HCT116 (cell line): ENCODE data around the gene UBE2J2. TPM values are rescaled to one million over a fixed set of nuclear protein-coding genes. Genes with fewer than 3 reads are reported as not detected.

Experiments
- ATAC-seq: fragments of 200-7000 bp; cut with Tn5 transposase; 2 replicates; pipeline ENCODE4 v1.9.1; 2020; ENCODE audit warnings: mild to moderate bottlenecking, moderate library complexity
- BruUV-seq: library from RNA; stranded (reverse); fragments of 400-500 nt; replicated peaks from 2 replicates; lab custom pipeline; 2021; lab: Mats Ljungman, UMichigan
- CTCF ChIA-PET: fragments of 300-600 bp; sonication (Branson Sonifier 250); formaldehyde crosslinking; loops from one replicate; lab custom pipeline; 2021; ENCODE audit warnings: antibody characterized with exemption; lab: Charles Lee
- POLR2A ChIA-PET: fragments of 300-600, 350-600 bp; sonication (Branson Sonifier 250); formaldehyde crosslinking; loops from one replicate; lab custom pipeline; 2021; ENCODE audit warnings: antibody characterized with exemption; lab: Charles Lee
- RAD21 ChIA-PET, 2 experiments: fragments of 300-600 bp; sonication (Branson Sonifier 250); formaldehyde crosslinking; loops; one replicate each; lab custom pipeline; 2023; ENCODE audit warnings: low total read pairs in 2 of 2; ENCODE audit not compliant: uncharacterized antibody in 2 of 2, unreplicated experiment in 2 of 2, low non-redundant PET in 1 of 2; lab: Charles Lee
- DNase-seq: peaks from one replicate; pipeline ENCODE4 v3.0.0-alpha.2; 2010; ENCODE audit warnings: low read depth, low spot score
- H2AFZ ChIP-seq: fragments of 200-600 bp; shearing (Covaris generic), sonication (generic); 2 replicates; pipeline ENCODE4 v1.6.1; 2017; ENCODE audit warnings: low read depth, mixed run types, mixed read lengths, antibody characterized with exemption, low read length; ENCODE audit not compliant: poor library complexity, severe bottlenecking
- H3K27ac ChIP-seq: 2 replicates; pipeline ENCODE4 v1.5.1; 2012; ENCODE audit warnings: low read depth, low read length
- H3K27me3 ChIP-seq: fragments of 200-600 bp; sonication (generic); 2 replicates; pipeline ENCODE4 v1.6.1; 2016; ENCODE audit warnings: mixed run types, low read length, mixed read lengths; ENCODE audit not compliant: insufficient read depth
- H3K36me3 ChIP-seq, 2 experiments: fragments of 200-500 bp in 1 of 2; fragments of 200-600 bp in 1 of 2; sonication (Bioruptor generic) in 1 of 2; sonication (generic) in 1 of 2; 2 replicates each; pipeline versions ENCODE4 v1.5.1 to v1.6.1; 2014 to 2016; ENCODE audit warnings: low read length in 2 of 2, inconsistent platforms in 1 of 2, mixed read lengths in 1 of 2, mixed run types in 1 of 2; ENCODE audit not compliant: insufficient read depth in 2 of 2, control insufficient read depth in 1 of 2
- H3K4me1 ChIP-seq, 2 experiments: fragments of 200-600 bp in 1 of 2; sonication (generic) in 1 of 2; 2 replicates each; pipeline versions ENCODE4 v1.5.1 to v1.6.1; 2012 to 2017; ENCODE audit warnings: low read length in 2 of 2, inconsistent platforms in 1 of 2, mild to moderate bottlenecking in 1 of 2, mixed read lengths in 1 of 2, mixed run types in 1 of 2, moderate library complexity in 1 of 2; ENCODE audit not compliant: insufficient read depth in 2 of 2, control insufficient read depth in 1 of 2
- H3K4me2 ChIP-seq: fragments of 200-600 bp; sonication (generic); 2 replicates; pipeline ENCODE4 v1.6.1; 2017; ENCODE audit warnings: mixed run types, low read length, mixed read lengths
- H3K4me3 ChIP-seq, 2 experiments: fragments of 200-600 bp in 1 of 2; sonication (generic) in 1 of 2; replicated peaks in 1 of 2; 2 replicates each; pipeline ENCODE4 v1.5.1; 2011 to 2016; ENCODE audit warnings: low read length in 2 of 2, control low read depth in 1 of 2, low read depth in 1 of 2, mild to moderate bottlenecking in 1 of 2, mixed read lengths in 1 of 2, mixed run types in 1 of 2
- H3K79me2 ChIP-seq: fragments of 200-600 bp; sonication (generic); 2 replicates; pipeline ENCODE4 v1.6.1; 2017; ENCODE audit warnings: mild to moderate bottlenecking, mixed run types, low read length, moderate library complexity, mixed read lengths; ENCODE audit not compliant: insufficient read depth
- H3K9ac ChIP-seq: fragments of 200-600 bp; sonication (generic); 2 replicates; pipeline ENCODE4 v1.6.1; 2016; ENCODE audit warnings: low read length, mixed read lengths
- H3K9me2 ChIP-seq: fragments of 200-600 bp; sonication (generic), shearing (Covaris generic); 2 replicates; pipeline ENCODE4 v1.6.1; 2017; ENCODE audit warnings: mixed run types, mild to moderate bottlenecking, moderate library complexity; ENCODE audit not compliant: insufficient read depth
- H3K9me3 ChIP-seq, 2 experiments: fragments of 200-500 bp in 1 of 2; fragments of 200-600 bp in 1 of 2; sonication (Bioruptor generic) in 1 of 2; sonication (generic) in 1 of 2; 2 replicates each; pipeline ENCODE4 v1.6.1; 2014 to 2017; ENCODE audit warnings: low read length in 2 of 2, mixed read lengths in 2 of 2, inconsistent platforms in 1 of 2, low read depth in 1 of 2, mild to moderate bottlenecking in 1 of 2, mixed run types in 1 of 2, moderate library complexity in 1 of 2; ENCODE audit not compliant: control insufficient read depth in 1 of 2, insufficient read depth in 1 of 2
- H4K20me1 ChIP-seq: fragments of 200-600 bp; sonication (generic), shearing (Covaris generic); 2 replicates; pipeline ENCODE4 v1.6.1; 2017; ENCODE audit warnings: mixed run types, mild to moderate bottlenecking, moderate library complexity; ENCODE audit not compliant: insufficient read depth
- ATF3 ChIP-seq: IDR thresholded peaks from 2 replicates; pipeline ENCODE4 v1.6.1; 2012
- CBX3 ChIP-seq: IDR thresholded peaks from 2 replicates; pipeline ENCODE4 v1.6.1; 2012; ENCODE audit warnings: low read depth
- CEBPB ChIP-seq: IDR thresholded peaks from 2 replicates; pipeline ENCODE4 v1.6.1; 2012; ENCODE audit warnings: low read depth
- CTCF ChIP-seq, 3 experiments: fragments of 200-600 bp in 1 of 3; sonication (generic) in 1 of 3; IDR thresholded peaks in 2 of 3; conservative IDR thresholded peaks in 1 of 3; 2 replicates each; pipeline ENCODE4 v1.5.1; 2012 to 2017; ENCODE audit warnings: low read depth in 2 of 3, low read length in 2 of 3, antibody characterized with exemption in 1 of 3, borderline replicate concordance in 1 of 3, control low read depth in 1 of 3, mild to moderate bottlenecking in 1 of 3, mixed read lengths in 1 of 3, mixed run types in 1 of 3, moderate library complexity in 1 of 3; ENCODE audit not compliant: insufficient read depth in 1 of 3
- EGR1 ChIP-seq: IDR thresholded peaks from 2 replicates; pipeline ENCODE4 v1.6.1; 2012; ENCODE audit warnings: low read depth
- ELF1 ChIP-seq: IDR thresholded peaks from 2 replicates; pipeline ENCODE4 v1.6.1; 2012; ENCODE audit warnings: low read depth, borderline replicate concordance
- EZH2phosphoT487 ChIP-seq: fragments of 200-600 bp; IDR thresholded peaks from 2 replicates; pipeline ENCODE4 v1.6.1; 2018; ENCODE audit warnings: antibody characterized with exemption, borderline replicate concordance
- JUND ChIP-seq: IDR thresholded peaks from 2 replicates; pipeline ENCODE4 v1.6.1; 2012
- MAX ChIP-seq: IDR thresholded peaks from 2 replicates; pipeline ENCODE4 v1.6.1; 2012
- POLR2A ChIP-seq: IDR thresholded peaks from 2 replicates; pipeline ENCODE4 v1.7.0; 2011; ENCODE audit warnings: borderline replicate concordance; ENCODE audit not compliant: insufficient read depth, insufficient read length; ENCODE audit errors: extremely low read depth
- POLR2AphosphoS5 ChIP-seq: IDR thresholded peaks from 2 replicates; pipeline ENCODE4 v1.6.1; 2011; ENCODE audit warnings: mild to moderate bottlenecking, low read depth, low read length, moderate library complexity
- RAD21 ChIP-seq: IDR thresholded peaks from 2 replicates; pipeline ENCODE4 v1.6.1; 2012; ENCODE audit warnings: low read depth, mild to moderate bottlenecking
- SIN3A ChIP-seq: IDR thresholded peaks from 2 replicates; pipeline ENCODE4 v1.6.1; 2012; ENCODE audit warnings: low read depth
- SP1 ChIP-seq: IDR thresholded peaks from 2 replicates; pipeline ENCODE4 v1.6.1; 2012; ENCODE audit warnings: low read depth
- TCF7L2 ChIP-seq: IDR thresholded peaks from 2 replicates; pipeline ENCODE4 v1.7.0; 2011; ENCODE audit warnings: borderline replicate concordance, inconsistent platforms; ENCODE audit not compliant: insufficient read depth, insufficient read length; ENCODE audit errors: extremely low read depth
- YY1 ChIP-seq: IDR thresholded peaks from 2 replicates; pipeline ENCODE4 v1.6.1; 2011; ENCODE audit warnings: low read length, low read depth, moderate library complexity, mild to moderate bottlenecking; ENCODE audit not compliant: insufficient replicate concordance; ENCODE audit errors: extremely low read depth
- ZBTB33 ChIP-seq: IDR thresholded peaks from 2 replicates; pipeline ENCODE4 v1.6.1; 2011; ENCODE audit warnings: mild to moderate bottlenecking, low read length, moderate library complexity; ENCODE audit not compliant: insufficient replicate concordance; ENCODE audit errors: extremely low read depth
- ZFX ChIP-seq: fragments of 450-650 bp; IDR thresholded peaks from 2 replicates; pipeline ENCODE4 v1.6.1; 2017
- ZNF274 ChIP-seq: fragments of 200-500 bp; sonication (Bioruptor generic); IDR thresholded peaks from 2 replicates; pipeline ENCODE4 v1.6.1; 2014; ENCODE audit warnings: mild to moderate bottlenecking, low read depth, low read length, inconsistent platforms
- intact Hi-C: fragments of 100-400 bp; cut with micrococcal nuclease; formaldehyde crosslinking; loops from 2 replicates; pipeline ENCODE4 v1.10.0; 2022
- total RNA-seq: library from RNA; stranded (reverse); gene quantifications from one replicate; pipeline ENCODE4 v1.2.1, GENCODE V29; 2021; ENCODE audit not compliant: unreplicated experiment

Gene UBE2J2
- total RNA-seq, 1 experiment from 2014 or later = 67.7 TPM

GRCh38 chr1:1215080-1215676 lies 58.5 kb downstream of the UBE2J2 start:
- DNase-seq (no peak), ATAC-seq (no peak)
- no peak overlapping the region for H3K4me3 ChIP-seq
- no peak overlapping the region for H3K27ac ChIP-seq
- H3K27me3 ChIP-seq = no peaks in the 10 kb centered on the region
- no TSS peak for BruUV-seq
- no peaks in the 10 kb centered on the region for H4K20me1 ChIP-seq
- H3K4me2 ChIP-seq = no peak overlapping the region
- no peaks in the 10 kb centered on the region for H3K9me2 ChIP-seq
- TF ChIP-seq ZBTB33 (no peak), POLR2AphosphoS5 (no peak), POLR2A (no peak), SIN3A (no peak), ATF3 (no peak), EGR1 (no peak), CBX3 (no peak), EZH2phosphoT487 (no peak), ZNF274 (no peak), MAX (no peak), JUND (no peak), ELF1 (no peak), CTCF (IDR thresholded peaks at IDR 0.05 in 2 of 3, conservative IDR thresholded peaks at IDR 0.05 in 1 of 3; ENCODE audit: borderline replicate concordance in 1 of 3, insufficient read depth in 1 of 3, low read depth in 2 of 3, low read length in 2 of 3) (no peak), CEBPB (no peak), ZFX (no peak), SP1 (no peak), RAD21 (no peak), TCF7L2 (no peak), YY1 (no peak)
- ChIA-PET RAD21 (no interaction called here), POLR2A (no interaction called here), CTCF (no interaction called here)
- H3K36me3 ChIP-seq = peaks cover 2 to 16% of the 10 kb centered on the region in 2 experiments; a peak in 2 of 4 replicates
- no peaks in the 10 kb centered on the region for H3K9me3 ChIP-seq
- peaks cover 0 to 7% of the 10 kb centered on the region in 2 experiments; a peak in 2 of 4 replicates for H3K4me1 ChIP-seq
- no peak overlapping the region for H3K9ac ChIP-seq
- H2AFZ ChIP-seq = no peak overlapping the region
- H3K79me2 ChIP-seq = no peaks in the 10 kb centered on the region
- intact Hi-C loops = no loop called here
